GM15510 (cell line): ENCODE data around the gene MCL1.

Experiments
- POLR2A ChIP-seq: IDR thresholded peaks from 3 replicates; pipeline ENCODE4 v1.6.1; 2011; ENCODE audit warnings: borderline replicate concordance; ENCODE audit not compliant: insufficient read length; ENCODE audit errors: extremely low read depth

Gene MCL1

DNA sequence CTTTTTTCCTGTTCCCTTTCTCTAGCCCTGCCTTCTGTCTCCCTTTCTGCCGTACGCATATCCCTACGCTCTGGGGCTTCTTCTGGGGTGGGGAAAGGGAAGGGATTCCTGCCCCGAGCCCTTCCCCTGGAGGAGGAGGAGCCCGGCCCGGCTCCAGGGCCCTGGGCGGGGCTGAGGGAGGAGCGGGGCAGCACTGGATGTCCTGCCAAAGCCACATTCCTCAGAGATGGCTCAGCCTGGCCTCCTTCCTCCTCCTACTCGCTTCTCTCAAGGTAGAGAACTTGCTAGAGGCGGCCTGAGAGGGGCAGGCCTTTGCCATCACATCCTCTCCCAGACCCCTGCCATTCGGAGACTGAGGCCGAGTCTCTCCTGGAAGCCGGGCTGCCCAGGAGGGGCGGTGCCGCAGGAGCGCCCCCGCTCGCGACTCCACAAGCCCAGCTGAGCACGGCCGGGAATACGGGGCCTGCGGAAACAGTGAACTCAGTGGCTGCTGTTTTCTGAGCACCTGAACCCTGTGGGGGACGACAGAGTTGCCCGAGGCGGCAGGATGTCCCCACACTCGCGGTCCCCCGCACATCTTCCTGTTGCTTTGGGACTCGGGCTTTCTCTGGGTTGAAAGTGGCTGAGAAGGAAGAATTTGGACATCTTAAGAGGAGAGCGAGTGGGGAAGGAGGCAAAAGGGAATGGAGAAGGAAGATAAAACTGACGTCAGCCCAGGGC lies 18.0 kb downstream of the MCL1 start:
- TF ChIP-seq POLR2A = peak; percentile 62

DNA sequence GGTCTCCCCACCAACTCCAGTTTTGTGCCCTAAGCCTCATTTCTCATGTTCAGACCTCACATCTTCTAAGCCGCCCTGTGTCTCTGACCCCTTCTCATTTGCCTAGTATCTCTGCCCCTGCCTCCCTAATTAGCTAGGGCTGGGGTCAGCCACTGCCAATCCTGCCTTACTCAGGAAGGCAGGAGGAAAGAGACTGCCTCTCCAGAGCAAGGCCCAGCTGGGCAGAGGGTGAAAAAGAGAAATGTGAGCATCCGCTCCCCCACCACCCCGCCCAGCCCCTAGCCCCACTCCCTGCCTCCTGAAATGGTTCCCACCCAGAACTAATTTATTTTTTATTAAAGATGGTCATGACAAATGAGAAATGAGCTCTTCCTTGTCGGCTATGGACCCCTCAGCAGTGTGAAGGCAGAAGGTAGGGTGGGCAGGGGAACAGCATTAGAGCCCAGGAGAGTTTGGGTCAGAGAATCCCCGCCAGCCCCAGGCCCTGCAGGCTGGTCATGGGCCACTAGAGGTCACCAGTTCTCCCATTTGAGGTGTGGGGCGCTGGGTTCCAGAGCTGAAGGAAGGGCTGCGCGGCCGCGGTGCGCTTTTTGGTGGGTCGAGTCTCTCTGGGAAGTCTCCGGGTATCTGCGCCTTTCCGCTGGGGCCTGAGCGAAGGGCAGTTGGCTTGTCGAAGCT lies 18.7 kb downstream of the MCL1 start:
- TF ChIP-seq POLR2A = no peak

DNA sequence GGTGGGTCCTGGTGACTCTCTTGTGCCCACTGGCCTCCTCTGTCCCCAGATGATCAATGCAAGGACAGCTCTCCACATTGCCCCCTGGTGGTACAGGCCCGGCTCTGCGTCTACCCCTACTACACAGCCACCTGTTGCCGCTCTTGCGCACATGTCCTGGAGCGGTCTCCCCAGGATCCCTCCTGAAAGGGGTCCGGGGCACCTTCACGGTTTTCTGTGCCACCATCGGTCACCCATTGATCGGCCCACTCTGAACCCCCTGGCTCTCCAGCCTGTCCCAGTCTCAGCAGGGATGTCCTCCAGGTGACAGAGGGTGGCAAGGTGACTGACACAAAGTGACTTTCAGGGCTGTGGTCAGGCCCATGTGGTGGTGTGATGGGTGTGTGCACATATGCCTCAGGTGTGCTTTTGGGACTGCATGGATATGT lies 19.4 kb downstream of the MCL1 start:
- TF ChIP-seq POLR2A = no peak

DNA sequence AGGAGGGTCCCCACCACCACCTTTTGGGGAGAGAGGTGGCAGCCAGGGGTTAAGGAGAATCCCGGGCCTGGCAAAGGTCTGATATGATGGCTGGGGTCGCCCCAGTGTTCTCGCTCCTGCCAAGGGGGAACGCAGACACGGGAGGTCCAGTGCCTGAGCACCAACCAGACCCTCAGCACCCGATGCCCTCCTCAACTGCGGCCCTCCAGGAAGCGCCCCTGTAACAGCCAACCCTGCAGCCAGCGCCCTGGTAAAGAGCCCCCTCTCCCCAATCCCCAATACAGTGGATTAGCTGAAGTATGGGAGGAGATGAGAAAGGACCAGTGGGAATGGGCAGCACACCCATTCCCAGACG lies 19.8 kb downstream of the MCL1 start:
- no peak for TF ChIP-seq POLR2A

DNA sequence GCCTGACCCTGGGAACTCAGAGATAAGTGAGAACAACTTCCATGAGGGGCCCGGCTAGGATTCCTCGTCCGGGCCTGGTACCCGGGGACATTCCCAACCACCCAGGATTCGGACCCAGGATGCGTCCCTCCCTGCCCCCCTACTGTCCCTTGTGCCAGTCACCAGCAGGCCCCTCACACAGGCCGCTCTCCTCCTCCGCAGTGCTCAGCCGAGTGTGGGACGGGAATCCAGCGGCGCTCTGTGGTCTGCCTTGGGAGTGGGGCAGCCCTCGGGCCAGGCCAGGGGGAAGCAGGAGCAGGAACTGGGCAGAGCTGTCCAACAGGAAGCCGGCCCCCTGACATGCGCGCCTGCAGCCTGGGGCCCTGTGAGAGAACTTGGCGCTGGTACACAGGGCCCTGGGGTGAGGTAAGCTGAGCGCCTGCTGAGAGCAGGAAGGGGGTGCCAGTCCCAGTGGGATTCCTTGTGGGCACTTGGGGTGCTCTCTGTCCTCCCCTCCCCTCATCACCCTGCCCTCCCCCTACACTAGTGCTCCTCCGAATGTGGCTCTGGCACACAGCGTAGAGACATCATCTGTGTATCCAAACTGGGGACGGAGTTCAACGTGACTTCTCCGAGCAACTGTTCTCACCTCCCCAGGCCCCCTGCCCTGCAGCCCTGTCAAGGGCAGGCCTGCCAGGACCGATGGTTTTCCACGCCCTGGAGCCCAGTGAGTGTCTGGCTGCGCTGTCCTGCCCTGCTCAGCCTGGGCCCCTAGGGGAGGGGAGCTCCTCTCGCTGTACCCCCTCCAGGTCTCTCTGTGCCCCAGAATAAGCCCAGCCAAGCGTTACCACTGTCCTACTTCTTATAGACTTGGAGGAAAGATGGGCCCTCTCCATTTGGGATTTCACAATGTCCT lies 20.4 kb downstream of the MCL1 start:
- TF ChIP-seq POLR2A = no peak

DNA sequence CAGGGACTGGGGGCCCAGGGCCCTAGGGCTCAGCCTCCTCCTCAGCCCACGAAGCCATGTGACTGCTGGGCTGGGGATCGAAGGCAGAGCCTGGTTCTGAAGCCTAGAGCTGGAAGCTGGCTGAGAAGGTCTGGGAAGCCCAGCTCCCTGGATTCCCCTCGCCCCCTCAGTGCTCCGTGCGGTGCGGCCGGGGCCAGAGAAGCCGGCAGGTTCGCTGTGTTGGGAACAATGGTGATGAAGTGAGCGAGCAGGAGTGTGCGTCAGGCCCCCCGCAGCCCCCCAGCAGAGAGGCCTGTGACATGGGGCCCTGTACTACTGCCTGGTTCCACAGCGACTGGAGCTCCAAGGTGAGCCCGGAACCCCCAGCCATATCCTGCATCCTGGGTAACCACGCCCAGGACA lies 21.1 kb downstream of the MCL1 start:
- TF ChIP-seq POLR2A = no peak

DNA sequence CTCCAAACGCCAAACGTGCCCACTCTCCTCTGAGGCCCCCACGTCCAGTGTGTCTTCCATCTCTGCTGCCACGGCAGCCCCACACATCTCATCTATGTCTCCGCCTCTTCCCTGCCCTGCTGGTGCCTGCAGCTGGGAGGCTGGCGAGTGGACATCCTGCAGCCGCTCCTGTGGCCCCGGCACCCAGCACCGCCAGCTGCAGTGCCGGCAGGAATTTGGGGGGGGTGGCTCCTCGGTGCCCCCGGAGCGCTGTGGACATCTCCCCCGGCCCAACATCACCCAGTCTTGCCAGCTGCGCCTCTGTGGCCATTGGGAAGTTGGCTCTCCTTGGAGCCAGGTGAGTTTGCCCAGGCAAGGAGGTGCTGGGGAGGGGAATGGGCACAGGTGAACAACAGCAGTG lies 21.6 kb downstream of the MCL1 start:
- TF ChIP-seq POLR2A = no peak

DNA sequence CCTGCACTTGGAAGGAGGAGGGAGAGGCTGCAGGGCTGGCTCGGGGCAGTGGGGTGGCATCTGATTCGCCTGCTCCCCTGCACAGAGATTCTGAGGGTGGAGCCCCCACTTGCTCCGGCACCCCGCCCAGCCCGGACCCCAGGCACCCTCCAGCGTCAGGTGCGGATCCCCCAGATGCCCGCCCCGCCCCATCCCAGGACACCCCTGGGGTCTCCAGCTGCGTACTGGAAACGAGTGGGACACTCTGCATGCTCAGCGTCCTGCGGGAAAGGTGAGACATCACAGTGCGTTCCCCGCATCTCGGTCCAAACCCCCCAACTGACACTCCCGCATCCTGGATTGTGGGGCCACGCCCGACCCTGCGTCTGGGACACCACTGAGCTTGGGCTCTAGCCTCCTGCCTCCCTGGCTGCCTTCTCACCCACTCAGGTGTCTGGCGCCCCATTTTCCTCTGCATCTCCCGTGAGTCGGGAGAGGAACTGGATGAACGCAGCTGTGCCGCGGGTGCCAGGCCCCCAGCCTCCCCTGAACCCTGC lies 22.3 kb downstream of the MCL1 start:
- no peak for TF ChIP-seq POLR2A

DNA sequence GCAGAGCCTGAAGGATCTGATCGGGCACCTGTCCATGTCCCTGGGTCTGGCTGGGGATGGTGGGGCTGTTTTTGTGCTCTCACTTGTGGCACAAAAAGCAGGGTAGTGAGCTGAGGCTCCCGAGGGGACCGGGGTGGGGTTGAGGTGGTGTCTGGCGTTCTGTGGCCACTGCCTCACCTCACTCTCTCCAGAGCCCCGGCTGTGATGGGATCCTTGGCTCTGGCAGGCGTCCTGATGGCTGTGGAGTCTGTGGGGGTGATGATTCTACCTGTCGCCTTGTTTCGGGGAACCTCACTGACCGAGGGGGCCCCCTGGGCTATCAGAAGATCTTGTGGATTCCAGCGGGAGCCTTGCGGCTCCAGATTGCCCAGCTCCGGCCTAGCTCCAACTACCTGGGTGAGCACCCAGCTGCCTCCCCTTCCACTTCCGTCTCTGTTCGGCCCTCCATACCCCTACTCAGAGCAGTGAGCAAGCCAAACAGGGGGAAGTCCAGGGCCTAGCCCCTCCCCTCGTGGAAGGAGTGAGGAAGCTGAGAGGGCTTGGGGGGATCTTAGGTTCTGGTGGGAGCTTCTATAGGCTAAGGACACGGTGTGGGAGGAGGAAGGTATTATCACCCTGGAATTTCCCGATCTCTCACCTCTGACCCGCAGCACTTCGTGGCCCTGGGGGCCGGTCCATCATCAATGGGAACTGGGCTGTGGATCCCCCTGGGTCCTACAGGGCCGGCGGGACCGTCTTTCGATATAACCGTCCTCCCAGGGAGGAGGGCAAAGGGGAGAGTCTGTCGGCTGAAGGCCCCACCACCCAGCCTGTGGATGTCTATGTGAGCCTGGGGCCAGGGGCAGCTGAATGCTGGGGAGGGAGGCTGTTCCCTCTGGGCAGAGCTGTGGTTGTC lies 23.2 kb downstream of the MCL1 start:
- TF ChIP-seq POLR2A = no peak

DNA sequence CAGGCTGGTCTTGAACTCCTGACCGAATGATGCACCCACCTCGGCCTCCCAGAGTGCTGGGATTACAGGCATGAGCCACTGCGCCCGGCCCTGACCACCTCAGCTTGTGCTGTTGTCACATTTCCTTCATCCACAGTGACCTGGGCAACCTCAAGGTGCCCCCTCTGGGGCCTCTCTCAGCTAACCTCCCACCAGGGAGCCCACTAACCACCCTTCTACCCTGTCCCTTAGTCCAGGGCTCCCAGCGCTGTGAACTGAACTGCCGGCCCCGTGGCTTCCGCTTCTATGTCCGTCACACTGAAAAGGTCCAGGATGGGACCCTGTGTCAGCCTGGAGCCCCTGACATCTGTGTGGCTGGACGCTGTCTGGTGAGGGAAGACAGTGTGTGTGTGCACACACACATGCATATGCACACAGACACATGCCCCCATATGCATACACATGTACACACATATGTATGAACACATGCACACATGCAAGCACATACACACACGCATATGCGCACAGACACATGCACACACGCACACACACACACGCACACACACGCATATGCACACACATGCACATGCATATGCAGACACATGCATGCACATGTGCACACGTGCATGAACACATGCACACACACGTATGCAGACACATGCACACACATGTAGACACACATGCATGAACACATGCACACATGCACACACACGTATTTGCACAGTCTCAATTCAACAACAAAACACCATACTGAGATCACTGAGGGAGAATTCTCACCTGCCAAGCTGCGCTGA lies 24.0 kb downstream of the MCL1 start:
- TF ChIP-seq POLR2A = no peak

DNA sequence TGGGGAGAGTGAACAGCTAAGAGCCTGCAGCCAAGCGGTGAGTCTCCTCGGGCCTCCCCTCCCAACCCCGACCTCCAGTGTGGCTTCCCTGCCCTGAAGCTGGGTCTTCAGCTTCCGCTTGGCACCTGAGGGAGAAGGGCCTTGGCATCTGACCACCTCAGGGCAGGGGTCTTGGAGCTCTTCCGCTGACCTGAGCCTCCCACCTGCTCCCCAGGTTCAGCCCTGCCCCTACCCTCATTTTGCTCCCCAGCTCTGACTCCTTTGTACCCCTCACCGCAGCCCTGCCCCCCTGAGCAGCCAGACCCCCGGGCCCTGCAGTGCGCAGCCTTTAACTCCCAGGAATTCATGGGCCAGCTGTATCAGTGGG lies 25.3 kb downstream of the MCL1 start:
- TF ChIP-seq POLR2A = no peak

DNA sequence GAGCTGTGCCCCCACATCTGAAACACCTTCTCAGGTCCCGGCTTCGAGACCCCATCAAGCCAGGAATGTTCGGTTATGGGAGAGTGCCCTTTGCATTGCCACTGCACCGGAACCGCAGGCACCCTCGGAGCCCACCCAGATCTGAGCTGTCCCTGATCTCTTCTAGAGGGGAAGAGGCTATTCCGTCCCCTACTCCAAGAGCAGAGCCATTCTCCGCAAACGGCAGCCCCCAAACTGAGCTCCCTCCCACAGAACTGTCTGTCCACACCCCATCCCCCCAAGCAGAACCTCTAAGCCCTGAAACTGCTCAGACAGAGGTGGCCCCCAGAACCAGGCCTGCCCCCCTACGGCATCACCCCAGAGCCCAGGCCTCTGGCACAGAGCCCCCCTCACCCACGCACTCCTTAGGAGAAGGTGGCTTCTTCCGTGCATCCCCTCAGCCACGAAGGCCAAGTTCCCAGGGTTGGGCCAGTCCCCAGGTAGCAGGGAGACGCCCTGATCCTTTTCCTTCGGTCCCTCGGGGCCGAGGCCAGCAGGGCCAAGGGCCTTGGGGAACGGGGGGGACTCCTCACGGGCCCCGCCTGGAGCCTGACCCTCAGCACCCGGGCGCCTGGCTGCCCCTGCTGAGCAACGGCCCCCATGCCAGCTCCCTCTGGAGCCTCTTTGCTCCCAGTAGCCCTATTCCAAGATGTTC lies 25.9 kb downstream of the MCL1 start:
- no peak for TF ChIP-seq POLR2A

DNA sequence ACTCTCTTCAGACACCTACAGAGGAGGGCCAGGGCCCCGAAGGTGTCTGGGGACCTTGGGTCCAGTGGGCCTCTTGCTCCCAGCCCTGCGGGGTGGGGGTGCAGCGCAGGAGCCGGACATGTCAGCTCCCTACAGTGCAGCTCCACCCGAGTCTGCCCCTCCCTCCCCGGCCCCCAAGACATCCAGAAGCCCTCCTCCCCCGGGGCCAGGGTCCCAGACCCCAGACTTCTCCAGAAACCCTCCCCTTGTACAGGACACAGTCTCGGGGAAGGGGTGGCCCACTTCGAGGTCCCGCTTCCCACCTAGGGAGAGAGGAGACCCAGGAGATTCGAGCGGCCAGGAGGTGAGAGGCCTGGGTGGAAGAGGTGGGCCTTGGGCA lies 26.5 kb downstream of the MCL1 start:
- no peak for TF ChIP-seq POLR2A
